ENCODE results near the gene HSPA5. TPM values are rescaled to one million over a fixed set of nuclear protein-coding genes. Genes with fewer than 3 reads are reported as not detected.

Gene HSPA5
- polyA plus RNA-seq, 1 donor (not counting 4 experiments of a cell fraction or from before 2014, with no cell fraction given) = 274 TPM

GRCh38 chr9:125254231-125254630, 13.1 kb upstream of the HSPA5 start:
- H3K9me1 ChIP-seq (ENCODE audit: control insufficient read depth, extremely low read depth, insufficient read depth, low read length) = no peaks in the 10 kb centered on the region
- H3K27ac ChIP-seq (ENCODE audit: control insufficient read depth, insufficient read depth, low read length) = no peak overlapping the region
- H3K9ac ChIP-seq (ENCODE audit: control insufficient read depth, extremely low read depth, insufficient read depth, low read length) = no peak overlapping the region
- FAIRE-seq = no peak
- H3K4me1 ChIP-seq (ENCODE audit: control insufficient read depth, extremely low read depth, insufficient read depth, low read length) = no peaks in the 10 kb centered on the region
- no peaks in the 10 kb centered on the region for H3K27me3 ChIP-seq (ENCODE audit: control insufficient read depth, extremely low read depth, insufficient read depth, low read length)
- no peak for DNase-seq (ENCODE audit: low read depth, low spot score)
- H3K4me2 ChIP-seq (ENCODE audit: control insufficient read depth, extremely low read depth, insufficient read depth, low read depth, low read length) = no peak overlapping the region
- no peaks in the 10 kb centered on the region for H3K9me3 ChIP-seq (ENCODE audit: control insufficient read depth, low read depth, low read length)
- H2AFZ ChIP-seq (ENCODE audit: control insufficient read depth, low read length) = no peak overlapping the region
- TF ChIP-seq CTCF (optimal IDR thresholded peaks at IDR 0.05 in 1 of 3, IDR thresholded peaks at IDR 0.05 in 1 of 3, conservative IDR thresholded peaks at IDR 0.05 in 1 of 3; ENCODE audit: extremely low read depth in 1 of 3, insufficient read depth in 2 of 3, low read length in 3 of 3) (no peak), EZH2 (IDR thresholded peaks at IDR 0.05; ENCODE audit: low read length) (no peak)
- no peaks in the 10 kb centered on the region for H3K79me2 ChIP-seq (ENCODE audit: control insufficient read depth, insufficient read depth, low read length)
- H3K36me3 ChIP-seq (ENCODE audit: control insufficient read depth in 2 of 2, extremely low read depth in 1 of 2, insufficient read depth in 2 of 2, low read length in 2 of 2) = no peaks in the 10 kb centered on the region
- no peak overlapping the region for H3K4me3 ChIP-seq (ENCODE audit: control insufficient read depth in 2 of 3, extremely low read depth in 1 of 3, insufficient read depth in 2 of 3, low read depth in 1 of 3, low read length in 3 of 3)
- dilution Hi-C loops (cut with MboI; ENCODE audit: extremely low pct_ligation_motif_present, low sequenced_read_pairs) = no loop called here
- H4K20me1 ChIP-seq (ENCODE audit: control insufficient read depth, extremely low read depth, insufficient read depth, low read length) = no peaks in the 10 kb centered on the region

GRCh38 chr9:125246261-125246667, 5.1 kb upstream of the HSPA5 start:
- Histone ChIP-seq H4K20me1 (ENCODE audit: control insufficient read depth, extremely low read depth, insufficient read depth, low read length) (no peaks in the 10 kb centered on the region), H3K9ac (ENCODE audit: control insufficient read depth, extremely low read depth, insufficient read depth, low read length) (no peak overlapping the region), H3K4me2 (ENCODE audit: control insufficient read depth, extremely low read depth, insufficient read depth, low read depth, low read length) (no peak overlapping the region), H3K27me3 (ENCODE audit: control insufficient read depth, extremely low read depth, insufficient read depth, low read length) (no peaks in the 10 kb centered on the region), H3K4me3 (ENCODE audit: control insufficient read depth in 2 of 3, extremely low read depth in 1 of 3, insufficient read depth in 2 of 3, low read depth in 1 of 3, low read length in 3 of 3) (no peak overlapping the region), H3K79me2 (ENCODE audit: control insufficient read depth, insufficient read depth, low read length) (peaks cover 6% of the 10 kb centered on the region), H3K4me1 (ENCODE audit: control insufficient read depth, extremely low read depth, insufficient read depth, low read length) (peaks cover 18% of the 10 kb centered on the region), H2AFZ (ENCODE audit: control insufficient read depth, low read length) (no peak overlapping the region), H3K27ac (ENCODE audit: control insufficient read depth, insufficient read depth, low read length) (no peak overlapping the region), H3K9me3 (ENCODE audit: control insufficient read depth, low read depth, low read length) (no peaks in the 10 kb centered on the region), H3K9me1 (ENCODE audit: control insufficient read depth, extremely low read depth, insufficient read depth, low read length) (no peaks in the 10 kb centered on the region), H3K36me3 (ENCODE audit: control insufficient read depth in 2 of 2, extremely low read depth in 1 of 2, insufficient read depth in 2 of 2, low read length in 2 of 2) (no peaks in the 10 kb centered on the region)
- FAIRE-seq (no peak), DNase-seq (ENCODE audit: low read depth, low spot score) (no peak)
- no peak for TF ChIP-seq EZH2 (IDR thresholded peaks at IDR 0.05; ENCODE audit: low read length)
- TF ChIP-seq CTCF (optimal IDR thresholded peaks at IDR 0.05 in 1 of 3, IDR thresholded peaks at IDR 0.05 in 1 of 3, conservative IDR thresholded peaks at IDR 0.05 in 1 of 3; ENCODE audit: extremely low read depth in 1 of 3, insufficient read depth in 2 of 3, low read length in 3 of 3) = no peak
- dilution Hi-C loops (cut with MboI; ENCODE audit: extremely low pct_ligation_motif_present, low sequenced_read_pairs) = no loop called here
